GM19468 (cell line): Measurements from ENCODE around the gene AARSD1.
"Not testable (repeated sequence)": the region's sequence is repeated elsewhere in the genome, so short reads cannot be mapped to it uniquely, and the experiment has no call there.

Source experiments
- ATAC-seq: cut with Tn5 transposase; IDR thresholded peaks from one replicate; pipeline ENCODE4 v1.9.1; 2021; ENCODE audit warnings: mild to moderate bottlenecking, moderate library complexity, moderate number of reproducible peaks; ENCODE audit not compliant: unreplicated experiment; ENCODE audit errors: extremely low read depth

The AARSD1 gene, protein sequence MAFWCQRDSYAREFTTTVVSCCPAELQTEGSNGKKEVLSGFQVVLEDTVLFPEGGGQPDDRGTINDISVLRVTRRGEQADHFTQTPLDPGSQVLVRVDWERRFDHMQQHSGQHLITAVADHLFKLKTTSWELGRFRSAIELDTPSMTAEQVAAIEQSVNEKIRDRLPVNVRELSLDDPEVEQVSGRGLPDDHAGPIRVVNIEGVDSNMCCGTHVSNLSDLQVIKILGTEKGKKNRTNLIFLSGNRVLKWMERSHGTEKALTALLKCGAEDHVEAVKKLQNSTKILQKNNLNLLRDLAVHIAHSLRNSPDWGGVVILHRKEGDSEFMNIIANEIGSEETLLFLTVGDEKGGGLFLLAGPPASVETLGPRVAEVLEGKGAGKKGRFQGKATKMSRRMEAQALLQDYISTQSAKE

DNA sequence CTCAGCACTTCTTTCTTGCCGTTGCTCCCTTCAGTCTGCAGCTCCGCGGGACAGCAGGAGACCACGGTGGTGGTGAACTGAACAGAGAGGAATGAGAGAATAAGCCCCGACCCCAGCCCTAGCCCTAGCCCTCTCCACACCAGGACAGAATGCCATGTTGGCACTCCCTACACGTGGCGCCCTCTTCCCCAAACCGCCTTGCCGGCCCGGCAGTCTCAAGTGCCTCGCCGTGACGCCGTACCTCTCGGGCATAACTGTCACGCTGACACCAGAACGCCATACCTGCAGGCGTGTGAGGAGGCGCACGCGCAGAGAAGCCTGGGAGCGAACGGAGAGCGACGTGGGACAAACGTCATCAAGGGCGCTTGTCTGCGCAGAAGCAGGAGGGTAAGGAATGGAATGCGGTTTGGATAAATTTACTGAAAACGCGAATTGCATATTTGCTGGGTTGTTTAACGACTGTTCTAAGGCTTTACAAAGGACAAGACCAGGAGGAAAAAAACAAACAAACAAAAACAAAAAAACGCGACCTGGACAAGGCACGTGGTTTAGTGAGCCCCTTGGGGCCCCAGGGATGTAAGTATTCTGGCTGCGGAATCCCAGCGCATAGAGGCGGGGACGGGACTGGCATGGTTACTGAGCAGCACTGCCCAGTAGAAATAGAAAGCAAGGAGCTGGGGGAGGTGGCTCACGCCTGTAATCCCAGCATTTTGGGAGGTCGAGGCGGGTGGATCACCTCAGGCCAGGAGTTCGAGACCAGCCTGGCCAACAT lies at the start of gene AARSD1:
Gene AARSD1 (minus strand): TSS at position 294 of the 772 bp plus-strand sequence. CDS start 14 bp downstream, at position 280.
- no peak for ATAC-seq

DNA sequence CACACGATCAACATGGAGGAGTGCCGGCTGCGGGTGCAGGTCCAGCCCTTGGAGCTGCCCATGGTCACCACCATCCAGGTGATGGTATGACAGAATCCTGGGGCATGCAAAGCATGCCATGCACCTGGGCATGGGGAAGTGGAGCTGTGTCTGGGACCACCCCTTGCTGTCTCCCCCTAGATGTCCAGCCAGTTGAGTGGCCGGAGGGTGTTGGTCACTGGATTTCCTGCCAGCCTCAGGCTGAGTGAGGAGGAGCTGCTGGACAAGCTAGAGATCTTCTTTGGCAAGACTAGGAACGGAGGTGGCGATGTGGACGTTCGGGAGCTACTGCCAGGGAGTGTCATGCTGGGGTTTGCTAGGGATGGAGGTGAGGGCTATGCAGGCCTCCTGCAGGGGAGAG lies 49.0 kb upstream of the AARSD1 start:
- no peak for ATAC-seq

DNA sequence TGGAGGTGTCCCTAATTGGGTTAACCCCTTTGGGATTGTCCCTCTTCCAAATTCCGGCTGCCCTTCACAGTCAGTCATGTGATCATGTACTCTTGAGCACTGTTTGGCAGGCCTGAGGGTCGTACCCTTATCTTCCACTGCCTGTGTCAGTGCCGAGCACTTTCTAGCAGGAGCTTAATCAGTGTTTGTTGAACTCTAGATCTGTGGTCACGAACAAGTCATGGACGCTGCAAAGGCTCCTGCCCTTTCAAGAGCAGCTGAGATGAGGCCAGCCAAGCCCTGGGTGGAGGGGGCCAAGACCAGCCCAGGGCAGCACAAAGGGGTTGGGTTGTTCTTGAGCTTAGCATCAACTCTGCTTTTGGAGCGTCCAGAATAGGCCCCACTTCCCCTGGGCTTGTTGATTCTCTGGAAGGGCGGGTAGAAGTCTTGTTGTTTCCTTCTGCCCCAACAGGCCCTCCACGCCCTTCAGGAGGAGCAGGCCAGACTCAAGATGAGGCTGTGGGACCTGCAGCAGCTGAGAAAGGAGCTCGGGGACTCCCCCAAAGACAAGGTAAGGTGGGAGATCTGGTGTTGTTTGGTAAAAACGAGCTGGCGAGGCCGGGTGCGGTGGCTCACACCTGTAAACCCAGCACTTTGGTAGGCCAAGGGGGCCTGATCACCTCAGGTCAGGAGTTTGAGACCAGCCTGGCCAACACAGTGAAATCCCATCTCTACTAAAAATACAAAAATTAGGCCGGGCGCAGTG lies 47.6 kb upstream of the AARSD1 start:
- no peak for ATAC-seq

DNA sequence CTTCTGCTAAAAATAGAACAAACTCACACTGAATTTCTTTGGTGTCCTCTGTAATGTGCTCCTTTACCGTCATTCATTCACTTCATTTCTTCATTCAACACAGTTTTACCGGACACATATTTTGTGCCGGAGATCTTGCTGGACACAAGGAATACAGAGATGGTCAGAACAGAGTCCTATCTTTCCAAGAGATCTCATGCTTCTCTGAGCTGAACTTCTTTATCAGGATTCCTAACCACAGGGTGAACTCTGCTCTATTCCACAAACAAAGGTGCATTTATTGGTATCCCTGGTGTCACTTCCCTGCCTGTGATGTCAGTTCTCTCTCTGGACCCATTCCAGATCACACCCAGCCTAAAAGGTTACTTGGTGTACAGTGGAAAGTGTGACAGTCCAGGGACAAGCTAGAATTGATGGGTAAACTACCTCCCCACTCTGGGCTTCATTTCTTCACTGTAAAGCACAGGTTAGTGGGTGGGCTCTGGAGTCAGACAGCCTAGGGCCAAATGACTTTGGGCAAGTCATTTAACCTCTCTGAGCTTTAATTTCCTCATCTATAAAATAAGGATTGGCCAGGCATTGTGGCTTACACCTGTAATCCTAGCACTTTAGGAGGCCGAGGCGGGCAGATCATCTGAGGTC lies 46.5 kb upstream of the AARSD1 start:
- ATAC-seq, result no peak

DNA sequence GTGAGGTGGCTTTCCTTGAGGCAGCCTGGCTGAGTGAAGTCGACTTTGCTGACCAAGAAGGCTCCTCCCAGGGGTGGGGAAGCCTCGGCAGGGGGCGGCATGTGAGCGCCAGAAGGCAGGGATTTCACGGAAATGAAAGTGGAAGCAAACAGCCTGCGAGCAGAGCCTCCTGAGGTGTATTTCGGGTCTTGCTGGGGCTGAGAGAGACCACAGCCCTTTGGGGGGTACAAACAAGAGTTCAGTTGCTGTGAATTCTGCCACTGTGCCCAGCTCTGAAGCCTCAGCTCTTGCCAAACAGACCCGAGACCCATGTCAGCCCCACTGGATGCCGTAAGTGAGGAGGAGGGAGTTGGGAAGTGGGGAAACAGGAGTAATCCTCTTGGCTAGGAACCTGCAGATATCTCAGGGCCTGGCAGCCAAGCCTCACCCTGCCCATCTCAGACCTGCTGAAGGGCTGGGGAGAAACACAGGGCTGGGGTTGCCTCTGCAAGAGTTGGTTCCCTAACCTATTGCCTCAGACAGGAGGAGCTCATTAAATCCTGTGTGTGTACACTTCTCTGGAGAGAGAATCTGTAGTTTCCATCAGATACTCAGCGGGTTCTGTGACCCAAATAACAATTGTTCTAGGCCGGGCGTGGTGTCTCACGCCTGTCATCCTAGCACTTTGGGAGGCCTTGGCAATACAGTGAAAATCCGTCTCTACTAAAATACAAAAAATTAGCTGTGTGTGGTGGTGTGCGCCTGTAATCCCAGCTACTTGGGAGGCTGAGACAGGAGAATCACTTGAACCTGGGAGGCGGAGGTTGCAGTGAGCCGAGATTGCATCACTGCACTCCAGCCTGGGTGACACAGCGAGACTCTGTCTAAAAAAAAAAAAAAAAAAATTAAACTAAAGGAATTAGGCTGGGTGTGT lies 42.6 kb upstream of the AARSD1 start, which contains the start of gene IFI35:
Gene IFI35 (plus strand): TSS at position 146 of the 913 bp plus-strand sequence. CDS start 164 bp downstream, at position 310.
- no peak for ATAC-seq

DNA sequence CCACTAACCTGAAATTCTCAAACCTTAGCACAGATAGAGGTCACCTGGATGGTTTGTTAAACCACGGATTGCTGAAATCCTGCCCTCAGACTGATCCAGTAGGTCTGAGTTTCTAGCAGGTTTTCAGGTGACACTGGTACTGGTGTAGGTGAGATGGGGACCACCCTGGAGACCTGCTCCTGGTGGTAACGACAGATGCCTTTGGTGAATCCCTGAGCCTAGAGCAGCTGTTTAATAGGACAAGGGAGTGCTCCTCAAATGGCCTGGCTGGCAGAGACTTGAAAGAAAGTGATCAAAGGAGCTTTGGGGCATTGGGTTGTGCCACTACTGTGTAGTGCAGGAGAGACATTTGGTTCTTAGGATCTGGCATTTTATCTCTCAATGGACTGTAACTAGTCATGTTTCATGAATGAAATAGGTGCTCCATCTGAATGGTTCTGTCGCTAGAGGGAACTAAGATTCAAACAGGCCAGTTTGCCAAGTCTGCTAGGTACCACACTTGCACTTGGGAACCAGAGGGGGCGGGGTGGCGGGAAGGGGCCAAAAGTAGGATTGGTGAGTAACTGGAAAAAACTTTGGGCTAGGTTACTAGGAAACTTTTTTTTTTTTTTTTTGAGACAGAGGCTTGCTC lies 39.4 kb upstream of the AARSD1 start:
- no peak for ATAC-seq

DNA sequence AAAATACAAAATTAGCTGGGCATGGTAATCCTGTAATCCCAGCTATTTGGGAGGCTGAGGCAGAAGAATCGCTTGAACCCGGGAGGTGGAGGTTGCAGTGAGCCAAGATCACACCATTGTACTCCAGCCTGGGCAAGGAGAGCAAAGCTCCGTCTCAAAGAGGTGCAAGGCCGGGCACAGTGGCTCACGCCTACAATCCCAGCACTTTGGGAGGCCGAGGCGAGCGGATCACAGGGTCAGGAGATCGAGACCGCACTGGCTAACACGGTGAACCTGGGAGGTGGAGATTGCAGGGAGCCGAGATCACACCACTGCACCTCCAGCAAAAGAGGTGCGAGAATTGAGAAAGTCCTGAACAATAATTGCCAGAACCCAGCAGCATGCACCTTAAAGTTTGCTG lies 36.6 kb upstream of the AARSD1 start:
- not testable (repeated sequence) for ATAC-seq

DNA sequence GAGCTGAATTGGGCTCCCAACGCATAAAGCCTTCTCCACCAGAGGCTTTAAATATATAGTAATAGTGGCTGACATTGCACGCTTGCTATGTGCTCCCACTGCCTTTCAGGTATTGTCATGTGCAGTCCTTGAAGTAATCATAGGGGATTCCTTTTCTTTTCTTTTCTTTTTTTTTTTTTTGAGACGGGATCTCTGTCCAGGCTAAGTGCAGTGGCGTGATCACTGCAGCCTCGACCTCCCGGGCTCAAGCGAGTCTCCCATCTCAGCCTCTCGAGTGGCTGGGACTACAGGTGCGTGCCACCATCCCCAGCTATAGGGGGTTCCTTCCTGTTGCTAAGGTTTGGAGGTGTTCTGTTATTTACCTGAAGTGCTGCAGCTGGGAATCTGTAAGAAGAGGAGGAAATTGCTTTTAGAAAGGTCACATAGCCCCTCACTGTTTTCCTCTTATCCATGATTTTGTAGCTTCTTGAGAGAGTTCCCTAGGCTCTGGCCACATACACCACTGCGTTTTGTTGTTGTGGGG lies 34.8 kb upstream of the AARSD1 start:
- no peak for ATAC-seq

DNA sequence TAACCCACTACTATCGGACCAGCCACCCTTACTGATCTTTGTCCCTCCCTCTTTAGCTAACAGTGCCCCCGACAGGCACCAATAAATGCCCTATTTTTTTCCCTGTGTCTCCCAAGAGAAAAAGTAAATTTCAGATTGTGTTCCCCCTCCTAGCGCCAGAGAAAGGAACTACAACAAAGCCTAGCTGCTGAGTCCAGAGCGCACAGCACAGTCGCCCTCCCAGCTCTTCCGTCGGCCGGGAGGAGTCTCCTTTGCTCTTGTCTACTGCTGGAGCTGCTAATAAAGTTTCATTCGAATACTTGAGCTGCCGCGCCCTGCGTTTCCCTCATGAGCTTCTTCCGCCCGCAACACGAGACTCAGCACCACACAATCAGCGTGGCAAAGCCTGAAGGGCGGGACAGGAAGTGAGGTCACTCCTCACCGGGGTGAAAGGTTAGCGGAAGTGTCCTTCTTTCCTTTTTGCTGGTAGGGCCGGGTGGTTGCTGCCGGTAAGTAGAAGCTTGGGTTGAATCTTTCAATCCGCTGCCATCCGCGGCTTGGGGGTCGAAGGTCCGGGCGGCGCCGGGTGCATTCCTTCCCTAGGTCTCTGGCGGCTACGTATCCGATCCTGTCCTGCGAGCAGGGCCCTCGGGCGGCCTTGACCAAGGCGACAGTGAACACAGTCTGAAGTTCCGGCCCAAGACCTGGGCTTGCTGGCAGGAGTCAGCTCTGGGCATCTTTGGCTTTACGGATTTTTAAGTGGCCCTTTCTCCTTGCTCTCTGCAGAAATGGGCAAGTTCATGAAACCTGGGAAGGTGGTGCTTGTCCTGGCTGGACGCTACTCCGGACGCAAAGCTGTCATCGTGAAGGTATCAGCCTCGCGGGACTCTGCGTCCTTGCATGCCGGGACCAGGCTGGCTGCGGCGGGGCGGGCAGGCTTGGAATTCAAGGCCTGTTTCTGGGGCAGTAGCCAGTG lies 34.0 kb upstream of the AARSD1 start, which contains the start of gene RPL27:
Gene RPL27 (plus strand): TSS at position 436 of the 955 bp plus-strand sequence. CDS start 332 bp downstream, at position 768.
- peak; percentile 85 for ATAC-seq

DNA sequence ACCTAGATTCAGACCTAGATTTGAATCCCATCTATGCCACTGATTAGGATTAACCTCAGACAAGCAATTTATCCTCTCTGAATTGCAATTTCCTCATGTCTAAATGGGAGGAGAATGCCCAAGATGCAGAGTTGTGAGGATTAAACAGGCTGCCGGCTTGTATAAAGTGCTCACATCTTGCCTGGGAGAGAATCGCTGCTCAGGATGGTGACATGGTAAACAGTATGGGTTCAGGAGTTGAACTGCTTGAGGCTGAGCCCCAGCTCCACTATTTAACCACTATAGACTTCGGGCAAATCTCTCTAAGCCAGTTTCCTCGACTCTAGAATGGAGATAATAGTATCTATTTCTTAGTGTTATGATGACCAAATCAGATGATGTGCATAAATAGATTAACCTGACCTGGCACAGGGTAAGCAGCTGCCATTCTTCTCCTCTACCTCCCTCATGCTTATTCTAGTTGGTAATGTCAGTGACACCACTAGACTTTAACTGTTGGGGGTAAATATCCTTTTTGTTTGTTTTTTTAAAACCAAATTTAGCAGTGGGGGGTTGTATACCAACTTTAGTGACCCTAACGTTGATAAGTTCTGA lies 33.2 kb upstream of the AARSD1 start:
- no peak for ATAC-seq

DNA sequence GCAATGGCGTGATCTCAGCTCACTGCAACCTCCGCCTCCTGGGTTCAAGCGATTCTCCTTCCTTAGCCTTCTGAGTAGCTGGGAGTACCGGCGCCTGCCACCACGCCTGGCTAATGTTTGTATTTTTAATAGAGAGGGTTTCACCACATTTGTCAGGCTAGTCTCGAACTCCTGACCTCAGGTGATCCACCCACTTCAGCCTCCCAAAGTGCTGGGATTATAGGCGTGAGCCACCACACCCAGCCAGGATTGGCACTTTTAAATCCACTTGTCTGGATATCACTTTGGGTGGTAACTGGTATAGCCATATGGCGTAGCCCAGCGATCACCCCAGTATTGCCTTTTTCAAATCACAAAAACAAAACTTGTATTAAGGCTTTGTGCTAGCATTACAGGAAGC lies 29.7 kb upstream of the AARSD1 start:
- ATAC-seq, result not testable (repeated sequence)

DNA sequence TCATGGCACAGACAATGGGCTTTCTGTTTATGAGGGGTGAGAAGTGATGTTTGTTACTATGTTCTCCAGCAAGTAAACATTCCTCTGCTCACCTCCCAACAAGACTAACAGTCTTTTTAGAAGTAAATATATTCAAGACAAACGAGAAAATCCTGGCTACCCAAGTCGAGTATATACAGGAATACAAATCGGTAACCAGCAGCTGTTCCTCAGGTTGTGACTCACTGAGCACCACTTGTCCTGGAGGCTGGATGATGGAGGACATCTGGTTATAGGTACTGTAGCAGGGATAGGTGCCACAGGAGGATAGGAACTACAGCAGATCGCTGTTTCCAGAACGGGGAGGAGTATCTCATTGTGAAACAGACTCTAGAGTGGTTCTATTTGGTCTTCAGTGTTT lies 28.6 kb upstream of the AARSD1 start:
- ATAC-seq, result no peak

DNA sequence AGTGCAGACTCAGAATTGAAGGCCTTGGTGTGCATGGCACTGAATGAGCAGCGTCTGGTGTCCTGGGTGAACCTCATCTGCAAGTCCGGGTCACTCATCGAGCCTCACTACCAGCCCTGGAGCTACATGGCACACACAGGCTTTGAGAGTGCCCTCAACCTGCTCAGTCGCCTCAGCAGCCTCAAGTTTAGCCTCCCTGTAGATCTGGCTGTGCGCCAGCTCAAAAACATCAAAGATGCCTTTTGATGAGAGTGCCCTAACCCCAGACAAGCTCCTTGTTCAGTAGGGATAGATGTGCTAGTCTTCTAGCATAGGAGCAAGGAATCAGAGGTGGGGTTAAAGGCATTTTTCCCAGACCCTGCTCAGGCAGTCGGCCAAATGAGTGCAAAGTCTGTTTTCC lies 27.2 kb upstream of the AARSD1 start:
- ATAC-seq, result no peak

DNA sequence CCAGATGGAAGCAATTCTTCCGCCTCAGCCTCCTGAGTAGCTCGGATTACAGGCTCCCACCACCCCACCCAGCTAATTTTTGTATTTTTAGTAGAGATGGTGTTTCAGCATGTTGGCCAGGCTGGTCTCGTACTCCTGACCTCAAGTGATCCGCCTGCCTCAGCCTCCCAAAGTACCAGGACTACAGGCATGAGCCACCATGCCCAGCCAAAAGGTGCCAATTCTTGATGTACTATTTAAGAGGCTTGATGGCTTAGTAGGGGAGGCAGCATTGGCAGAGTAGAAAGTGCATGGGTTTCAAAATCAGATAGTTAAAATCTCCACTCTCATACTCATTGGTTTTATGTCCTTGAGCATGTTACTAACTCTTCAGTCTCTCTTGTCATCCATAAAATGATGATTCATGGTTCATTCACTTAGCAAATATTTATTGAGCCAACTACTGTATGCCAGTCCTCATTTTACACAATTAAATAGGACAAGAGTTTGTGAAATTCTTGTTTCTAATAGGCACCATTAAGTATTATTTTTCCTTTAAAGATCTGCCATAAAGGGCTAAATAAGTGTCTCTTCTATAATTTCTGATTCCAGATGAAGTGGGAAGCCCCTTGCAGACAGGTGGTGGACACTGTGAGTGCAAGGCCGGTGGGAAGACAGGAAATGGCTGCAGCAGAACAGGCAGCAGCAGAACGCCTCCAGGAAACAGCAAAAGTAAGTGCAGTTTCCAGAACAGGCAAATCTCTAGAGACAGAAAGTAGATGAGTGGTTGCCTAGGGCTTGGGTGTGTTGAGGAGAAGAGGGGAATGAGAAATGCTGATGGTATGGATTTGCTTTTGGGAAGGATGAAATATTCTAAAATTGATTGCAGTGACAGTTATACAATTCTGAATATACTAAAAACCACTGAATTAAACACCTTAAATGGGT lies 25.7 kb upstream of the AARSD1 start:
- no peak for ATAC-seq

DNA sequence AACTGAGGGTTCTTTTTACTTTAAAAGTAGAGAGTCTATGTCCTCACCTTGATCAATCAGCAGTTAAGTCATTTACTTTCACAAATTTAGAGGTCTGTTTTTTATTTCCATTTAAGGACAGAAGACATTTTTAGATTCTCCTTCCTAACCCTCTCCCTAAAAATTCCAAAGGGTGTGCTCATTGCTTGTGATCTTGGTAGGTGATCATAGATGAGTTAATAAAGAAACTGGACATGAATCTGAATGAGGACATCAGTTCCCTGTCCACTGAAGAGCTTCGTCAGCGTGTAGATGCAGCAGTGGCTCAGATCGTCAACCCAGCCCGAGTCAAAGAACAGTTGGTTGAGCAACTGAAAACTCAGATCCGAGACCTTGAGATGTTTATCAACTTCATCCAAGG lies 24.9 kb upstream of the AARSD1 start:
- ATAC-seq, result no peak

DNA sequence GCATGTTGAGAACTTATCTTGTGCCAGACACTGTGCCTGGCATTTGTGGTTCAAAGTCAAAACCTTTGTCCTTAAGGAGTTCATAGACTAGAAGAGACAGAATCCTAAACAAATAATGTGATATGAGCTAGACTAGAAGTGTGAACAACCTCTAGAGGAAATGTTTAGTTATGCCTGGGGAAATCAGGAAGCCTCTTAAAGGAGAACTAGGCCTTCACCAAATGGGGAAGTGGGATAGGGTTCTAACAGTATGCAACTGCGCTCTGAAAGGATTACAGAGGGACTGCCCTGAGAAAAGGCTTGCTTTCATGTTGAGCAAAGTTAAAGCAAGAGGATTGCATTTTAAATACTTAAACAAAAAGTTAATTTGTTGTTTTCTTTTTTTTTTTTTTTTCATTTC lies 21.0 kb upstream of the AARSD1 start:
- ATAC-seq, result no peak
